IPS-20b (cell line): Measurements from ENCODE around the gene COX10.
A peak's percentile ranks its signal among the peaks of the same experiment; 100 is the strongest.
"Not testable (repeated sequence)": the region's sequence is repeated elsewhere in the genome, so short reads cannot be mapped to it uniquely, and the experiment has no call there.

Source experiments
- H3K27ac ChIP-seq: one replicate; pipeline ENCODE4 v1.5.1; 2013; ENCODE audit warnings: low read length
- H3K27me3 ChIP-seq: 2 replicates; pipeline ENCODE4 v1.6.1; 2013; ENCODE audit warnings: mild to moderate bottlenecking, low read length, inconsistent platforms; ENCODE audit not compliant: insufficient read depth
- H3K36me3 ChIP-seq: 2 replicates; pipeline ENCODE4 v1.6.1; 2013; ENCODE audit warnings: low read depth, mild to moderate bottlenecking, inconsistent platforms, low read length, moderate library complexity; ENCODE audit not compliant: insufficient read depth
- H3K4me1 ChIP-seq: 2 replicates; pipeline ENCODE4 v1.6.1; 2013; ENCODE audit warnings: mild to moderate bottlenecking, control low read depth, inconsistent platforms, low read length, moderate library complexity; ENCODE audit not compliant: insufficient read depth
- H3K4me3 ChIP-seq: 2 replicates; pipeline ENCODE4 v1.5.1; 2013; ENCODE audit warnings: mild to moderate bottlenecking, low read length, inconsistent platforms
- H3K9ac ChIP-seq: 2 replicates; pipeline ENCODE4 v1.6.1; 2013; ENCODE audit warnings: low read depth, mild to moderate bottlenecking, inconsistent platforms, low read length, moderate library complexity
- H3K9me3 ChIP-seq: 2 replicates; pipeline ENCODE4 v1.6.1; 2013; ENCODE audit warnings: mild to moderate bottlenecking, low read depth, low read length, inconsistent platforms; ENCODE audit not compliant: insufficient read depth

Gene COX10

DNA sequence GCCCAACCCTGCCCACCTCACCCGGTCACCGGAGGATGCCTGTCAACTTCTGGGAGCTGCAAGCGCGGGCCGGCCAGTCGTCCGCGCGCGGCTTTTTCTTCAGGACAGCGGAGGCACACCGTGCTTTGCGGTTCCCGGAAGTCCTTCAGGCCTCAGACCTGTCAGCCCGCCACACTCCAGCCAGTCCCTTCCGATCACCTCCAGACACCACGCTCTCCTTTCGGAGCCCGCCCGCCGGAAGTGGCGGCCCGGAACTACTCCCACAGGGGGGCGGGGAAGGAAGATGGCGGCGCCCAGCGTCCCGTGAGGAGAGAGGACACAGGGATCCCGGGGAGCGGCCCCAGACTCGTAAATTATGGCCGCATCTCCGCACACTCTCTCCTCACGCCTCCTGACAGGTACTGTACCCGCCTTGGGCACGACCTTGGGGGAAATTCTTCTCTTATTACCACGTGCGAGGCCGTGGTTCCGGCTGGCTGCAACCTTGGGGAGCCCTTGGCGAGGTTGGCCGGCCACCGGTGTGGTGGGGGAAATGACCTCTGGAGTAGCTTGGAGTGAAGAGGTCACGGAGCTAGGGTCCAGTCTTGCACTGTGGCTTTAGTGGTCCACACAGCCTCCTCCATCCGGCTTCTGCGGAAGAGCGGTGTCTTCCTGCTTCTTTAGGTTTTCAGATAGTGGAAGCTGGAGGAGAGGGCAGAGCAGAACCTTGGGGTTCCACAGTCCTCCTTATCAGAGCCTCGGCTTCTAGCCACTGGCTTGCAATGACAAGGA is at the start of gene COX10:
Gene COX10, plus strand, starts transcription at position 254 of the 771 bp plus-strand sequence. Its CDS starts 102 bp downstream, at position 356.
- Histone ChIP-seq H3K36me3 (peaks cover 20% of the 10 kb centered on the region), H3K27ac (peak within 1 kb of the TSS; percentile 94), H3K4me1 (peaks cover 8% of the 10 kb centered on the region; the same call in 1 of the 2 replicates), H3K9ac (peak within 1 kb of the TSS; percentile 98), H3K4me3 (peak within 1 kb of the TSS; percentile 99), H3K9me3 (peaks cover 7% of the 10 kb centered on the region; the same call in 1 of the 2 replicates), H3K27me3 (no peaks in the 10 kb centered on the region)

DNA sequence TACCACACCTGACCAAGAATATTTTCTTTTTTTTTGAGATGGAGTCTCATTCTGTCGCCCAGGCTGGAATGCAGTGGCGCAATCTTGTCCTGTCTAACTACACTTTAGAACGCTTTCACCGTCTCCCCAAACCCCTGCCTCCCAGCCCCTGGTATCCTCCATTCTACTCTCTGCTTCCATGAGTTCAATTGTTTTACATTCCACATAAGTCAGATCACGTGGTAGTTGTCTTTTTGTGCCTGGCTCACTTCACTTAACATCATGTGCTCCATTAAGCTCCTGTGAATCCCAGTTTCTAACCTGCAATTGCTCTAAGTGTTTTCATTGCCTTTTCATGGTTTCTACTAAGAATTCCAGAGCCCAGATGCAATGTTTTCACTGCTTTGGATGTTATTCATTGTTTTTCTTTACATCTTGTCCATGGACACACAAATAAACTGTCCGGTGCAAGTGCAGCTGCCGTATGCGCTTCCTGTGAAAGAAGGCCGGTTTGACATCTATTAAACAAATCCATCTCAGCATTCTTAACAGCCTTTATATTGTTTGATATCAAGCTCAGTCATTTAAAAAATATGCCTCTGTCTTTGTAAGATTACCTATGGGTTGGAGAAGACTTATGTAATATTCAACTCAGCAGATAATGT is 47.5 kb upstream of the COX10 start:
- H3K36me3 ChIP-seq, H3K4me1 ChIP-seq: not testable (repeated sequence)

DNA sequence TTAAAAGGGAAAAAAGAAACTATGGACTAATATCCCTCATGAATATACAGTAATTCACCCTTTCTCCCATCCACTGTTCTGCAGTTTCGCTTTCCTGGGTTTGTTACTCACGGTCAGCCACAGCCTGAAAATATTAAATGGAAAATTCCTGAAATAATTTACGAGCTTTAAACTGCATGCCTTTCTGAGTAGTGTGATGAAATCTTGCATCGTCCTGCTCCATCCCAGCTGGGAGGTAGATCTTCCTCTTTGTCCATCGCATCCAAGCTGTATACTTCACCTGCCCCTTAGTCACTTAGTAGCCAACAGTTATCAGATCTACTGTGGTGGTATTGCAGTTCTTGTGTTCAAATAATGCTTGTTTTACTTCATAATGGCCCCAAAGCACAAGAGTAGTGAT is 39.5 kb upstream of the COX10 start:
- not testable (repeated sequence) for H3K9ac ChIP-seq, H3K27ac ChIP-seq, H3K27me3 ChIP-seq, H3K4me1 ChIP-seq, H3K4me3 ChIP-seq, H3K9me3 ChIP-seq
- peaks cover 13% of the 10 kb centered on the region; the same call in 1 of the 2 replicates for H3K36me3 ChIP-seq

More for the DNA sequence above, 47.5 kb upstream of the COX10 start:
- not testable (repeated sequence) for H3K9me3 ChIP-seq, H3K27me3 ChIP-seq, H3K27ac ChIP-seq, H3K9ac ChIP-seq, H3K4me3 ChIP-seq

DNA sequence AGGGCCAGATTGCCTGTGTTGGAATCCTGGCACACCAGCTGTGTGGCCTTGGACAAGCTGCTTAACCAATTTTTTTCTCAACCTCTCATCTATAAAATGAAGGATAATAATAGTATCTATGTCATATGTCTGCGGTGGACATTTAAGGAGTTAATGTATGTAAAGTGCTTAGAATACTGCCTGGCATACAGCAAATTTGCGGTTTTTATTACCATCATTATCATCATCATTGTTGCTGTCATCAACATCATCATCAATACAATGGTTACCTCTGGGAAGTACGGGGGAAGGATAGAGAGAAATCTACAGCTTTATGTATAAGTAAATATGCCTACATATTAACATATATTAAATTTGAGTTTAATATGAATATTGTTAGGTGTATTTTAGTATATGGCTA is 37.1 kb upstream of the COX10 start:
- peaks cover 13% of the 10 kb centered on the region; the same call in 1 of the 2 replicates for H3K36me3 ChIP-seq
- H3K4me1 ChIP-seq = no peaks in the 10 kb centered on the region
- no peaks in the 10 kb centered on the region for H3K27me3 ChIP-seq
- no peak overlapping the region for H3K4me3 ChIP-seq
- no peaks in the 10 kb centered on the region for H3K9me3 ChIP-seq
- no peak overlapping the region for H3K9ac ChIP-seq
- H3K27ac ChIP-seq = no peak overlapping the region

DNA sequence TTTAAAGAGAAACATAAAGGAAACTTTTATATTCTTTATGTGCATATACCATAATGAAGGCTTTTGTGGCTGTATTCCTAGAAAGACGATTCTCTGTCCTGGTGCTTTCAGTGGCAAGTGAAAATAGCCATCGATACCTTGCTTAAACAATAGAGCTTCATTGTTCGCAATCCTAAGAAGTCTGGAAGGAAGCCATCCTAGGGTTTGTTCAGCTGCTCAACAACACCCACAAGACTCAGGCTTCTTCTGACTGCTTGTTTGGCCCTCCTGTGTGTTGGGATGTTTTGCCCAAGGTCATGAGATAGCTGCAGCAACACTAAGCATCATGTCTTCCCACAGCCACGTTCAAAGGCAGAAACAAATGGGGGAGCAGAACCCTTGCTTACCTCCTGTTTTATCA is 36.1 kb upstream of the COX10 start:
- Histone ChIP-seq H3K27me3 (no peaks in the 10 kb centered on the region), H3K27ac (no peak overlapping the region), H3K36me3 (peaks cover 13% of the 10 kb centered on the region; the same call in 1 of the 2 replicates), H3K4me1 (no peaks in the 10 kb centered on the region), H3K9me3 (no peaks in the 10 kb centered on the region), H3K9ac (no peak overlapping the region), H3K4me3 (no peak overlapping the region)

DNA sequence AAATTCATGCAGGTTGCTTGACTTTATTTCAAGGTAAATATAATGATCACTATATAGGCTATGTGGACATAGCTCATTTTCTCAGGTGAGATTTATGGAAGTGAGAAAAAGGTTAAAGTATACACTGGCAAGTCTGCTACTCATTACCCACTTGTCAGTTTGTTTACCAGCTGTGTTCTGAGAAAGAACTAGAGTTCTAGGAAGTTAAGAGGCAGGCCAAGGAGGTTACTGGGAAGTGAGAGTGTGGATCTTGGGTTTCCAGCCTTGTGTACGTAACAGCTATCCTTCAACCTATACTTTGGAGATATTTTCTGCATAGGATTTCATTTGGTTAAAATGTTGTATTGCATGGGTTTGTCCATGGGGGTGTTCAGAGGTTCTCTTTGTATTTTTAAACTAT is 31.9 kb upstream of the COX10 start:
- Histone ChIP-seq H3K27ac (no peak overlapping the region), H3K27me3 (no peaks in the 10 kb centered on the region), H3K4me3 (no peak overlapping the region), H3K9ac (no peak overlapping the region), H3K9me3 (no peaks in the 10 kb centered on the region), H3K36me3 (peaks cover 13% of the 10 kb centered on the region; the same call in 1 of the 2 replicates), H3K4me1 (no peaks in the 10 kb centered on the region)

DNA sequence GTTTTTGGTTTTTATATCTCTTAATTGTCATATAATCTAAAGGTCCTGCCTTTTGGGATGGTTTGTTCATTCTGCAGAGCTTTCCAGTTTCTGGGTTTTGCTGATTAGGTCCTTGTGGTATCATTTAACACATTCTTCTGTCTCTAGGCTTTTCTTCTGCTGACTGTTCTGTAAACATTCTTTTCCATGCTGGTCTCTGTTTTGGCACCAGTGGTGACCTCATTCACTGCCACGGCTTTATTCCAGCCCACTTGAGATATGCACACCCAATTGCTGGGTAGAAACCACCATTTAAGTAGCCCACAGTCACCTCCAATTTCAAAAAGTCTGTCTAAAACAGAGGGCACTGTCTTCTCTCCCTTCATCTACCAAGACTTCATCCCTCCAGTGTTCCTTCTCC is 31.1 kb upstream of the COX10 start:
- H3K4me1 ChIP-seq = no peaks in the 10 kb centered on the region
- H3K9me3 ChIP-seq = no peaks in the 10 kb centered on the region
- no peaks in the 10 kb centered on the region for H3K27me3 ChIP-seq
- H3K27ac ChIP-seq = no peak overlapping the region
- H3K4me3 ChIP-seq = no peak overlapping the region
- no peak overlapping the region for H3K9ac ChIP-seq
- peaks cover 9% of the 10 kb centered on the region; the same call in 1 of the 2 replicates for H3K36me3 ChIP-seq

DNA sequence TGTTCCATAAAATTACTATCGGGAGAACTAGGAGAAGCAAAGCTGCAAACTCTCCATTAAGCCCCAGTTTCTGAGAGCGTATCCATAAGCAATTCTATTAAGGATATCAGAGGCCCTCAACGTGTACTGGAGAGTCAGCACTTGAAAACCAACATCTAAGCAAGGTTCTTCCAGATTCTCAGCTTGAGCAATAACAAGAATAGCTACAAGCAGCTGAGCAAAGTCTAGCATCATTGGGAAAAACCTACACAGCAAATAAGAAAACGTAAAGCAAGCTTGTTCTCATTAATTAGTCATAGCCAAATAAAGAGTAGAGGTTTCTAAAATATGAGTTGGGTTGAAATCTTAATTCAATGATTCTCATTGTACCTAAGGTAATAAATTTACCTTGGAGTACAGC is 26.9 kb upstream of the COX10 start:
- H3K9ac ChIP-seq = no peak overlapping the region
- H3K9me3 ChIP-seq = no peaks in the 10 kb centered on the region
- no peak overlapping the region for H3K27ac ChIP-seq
- no peaks in the 10 kb centered on the region for H3K36me3 ChIP-seq
- H3K4me1 ChIP-seq = no peaks in the 10 kb centered on the region
- no peaks in the 10 kb centered on the region for H3K27me3 ChIP-seq
- H3K4me3 ChIP-seq = no peak overlapping the region

DNA sequence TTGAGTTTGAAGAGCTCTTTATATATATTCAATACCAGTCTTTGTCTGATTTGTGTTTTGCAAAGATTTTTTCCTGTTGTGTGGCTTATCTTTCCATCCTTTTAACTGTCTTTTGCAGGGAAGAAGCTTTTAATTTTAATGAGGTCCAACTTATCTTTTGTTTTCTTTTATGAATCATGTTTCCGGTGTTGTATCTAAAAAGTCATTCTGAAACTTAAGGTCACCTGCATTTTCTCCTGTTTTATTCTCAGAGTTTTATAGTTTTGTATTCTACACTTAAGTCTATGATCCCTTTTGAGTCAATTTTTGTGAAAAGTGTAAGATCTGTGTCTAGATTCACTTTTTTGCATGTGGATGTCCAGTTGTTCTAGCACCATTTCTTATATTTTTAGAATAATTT is 24.6 kb upstream of the COX10 start:
- no peaks in the 10 kb centered on the region for H3K9me3 ChIP-seq
- H3K27me3 ChIP-seq = no peaks in the 10 kb centered on the region
- H3K9ac ChIP-seq = no peak overlapping the region
- H3K4me3 ChIP-seq = no peak overlapping the region
- no peaks in the 10 kb centered on the region for H3K4me1 ChIP-seq
- no peaks in the 10 kb centered on the region for H3K36me3 ChIP-seq
- no peak overlapping the region for H3K27ac ChIP-seq

DNA sequence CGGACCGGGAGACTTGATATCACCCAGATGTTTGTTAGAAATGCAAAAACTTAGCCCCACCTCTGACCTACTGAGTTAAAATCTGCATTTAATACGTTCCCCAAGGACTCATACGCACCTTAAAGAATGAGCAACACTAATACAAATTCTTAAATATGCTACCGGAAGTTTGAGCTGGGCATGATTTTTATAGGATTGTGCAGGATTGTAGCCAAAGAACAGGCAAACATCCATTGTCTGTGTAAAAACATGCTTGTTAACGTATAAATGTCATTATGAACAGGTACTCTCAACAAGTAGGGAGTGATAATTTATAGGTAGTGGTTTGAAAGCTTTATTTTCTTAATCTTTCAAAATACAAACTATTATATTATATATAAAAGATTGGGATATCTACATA is 22.3 kb upstream of the COX10 start:
- Histone ChIP-seq H3K4me1 (no peaks in the 10 kb centered on the region), H3K27ac (no peak overlapping the region), H3K36me3 (no peaks in the 10 kb centered on the region), H3K9ac (no peak overlapping the region), H3K4me3 (no peak overlapping the region), H3K9me3 (no peaks in the 10 kb centered on the region), H3K27me3 (no peaks in the 10 kb centered on the region)

DNA sequence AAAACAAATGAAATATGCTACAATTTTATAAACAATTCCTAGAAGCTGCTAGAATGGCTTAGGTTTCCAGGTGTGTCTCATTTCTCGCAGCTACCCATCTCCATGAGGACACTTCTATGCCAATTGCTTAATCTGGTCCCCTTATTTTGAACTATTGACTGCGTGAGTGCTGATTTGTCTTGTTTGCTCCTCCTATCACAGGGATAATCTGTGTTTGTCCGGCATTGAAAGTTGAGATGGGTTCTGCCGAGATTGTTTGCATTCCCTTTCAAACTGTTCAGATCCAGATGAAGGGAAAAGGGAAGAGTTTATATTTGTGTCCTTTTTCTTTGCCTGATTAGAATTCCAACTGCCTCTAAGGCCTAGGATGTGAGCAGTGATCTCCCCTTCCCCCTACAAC is 21.7 kb upstream of the COX10 start:
- H3K9ac ChIP-seq = no peak overlapping the region

DNA sequence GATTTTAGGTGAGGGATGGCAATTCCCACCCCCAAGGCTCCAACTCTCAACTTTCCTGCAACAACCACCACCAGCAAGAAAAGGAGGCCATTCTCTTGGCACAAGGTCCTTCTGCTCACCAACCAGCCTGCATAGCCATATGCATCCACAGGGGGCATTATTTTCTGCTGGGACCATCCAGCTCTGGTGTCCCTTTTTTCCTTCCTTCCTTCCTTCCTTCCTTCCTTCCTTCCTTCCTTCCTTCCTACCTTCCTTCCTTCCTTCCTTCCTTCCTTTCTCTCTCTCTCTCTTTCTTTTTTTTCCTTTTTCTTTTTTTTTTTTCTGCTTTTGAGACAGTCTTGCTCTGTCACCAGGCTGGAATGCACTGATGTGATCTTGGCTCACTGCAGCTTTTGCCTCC is 21.1 kb upstream of the COX10 start:
- H3K9me3 ChIP-seq = no peaks in the 10 kb centered on the region
- no peak overlapping the region for H3K4me3 ChIP-seq
- no peak overlapping the region for H3K27ac ChIP-seq
- H3K9ac ChIP-seq = no peak overlapping the region
- H3K36me3 ChIP-seq = no peaks in the 10 kb centered on the region
- no peaks in the 10 kb centered on the region for H3K4me1 ChIP-seq
- H3K27me3 ChIP-seq = no peaks in the 10 kb centered on the region

More for the DNA sequence above, 21.7 kb upstream of the COX10 start:
- no peaks in the 10 kb centered on the region for H3K4me1 ChIP-seq
- no peak overlapping the region for H3K4me3 ChIP-seq
- H3K9me3 ChIP-seq = no peaks in the 10 kb centered on the region
- no peak overlapping the region for H3K27ac ChIP-seq
- no peaks in the 10 kb centered on the region for H3K36me3 ChIP-seq
- no peaks in the 10 kb centered on the region for H3K27me3 ChIP-seq
